Glutamatergic neuron (in vitro differentiated cells): ENCODE data around the gene ITGBL1. TPM values are rescaled to one million over a fixed set of nuclear protein-coding genes. Genes with fewer than 3 reads are reported as not detected.

Experiments used
- DNase-seq: peaks from one replicate; pipeline ENCODE4 v3.0.0; 2022
- H3K27ac Mint-ChIP-seq: one replicate; pipeline ENCODE4 v1.8.0; 2020; ENCODE audit warnings: mild to moderate bottlenecking, mixed read lengths, inconsistent platforms; ENCODE audit not compliant: unreplicated experiment
- H3K27me3 Mint-ChIP-seq: one replicate; pipeline ENCODE4 v1.8.0; 2020; ENCODE audit warnings: mild to moderate bottlenecking, moderate library complexity, mixed read lengths, inconsistent platforms; ENCODE audit not compliant: unreplicated experiment
- H3K36me3 Mint-ChIP-seq: one replicate; pipeline ENCODE4 v1.8.0; 2020; ENCODE audit warnings: mild to moderate bottlenecking, mixed read lengths, inconsistent platforms; ENCODE audit not compliant: unreplicated experiment
- H3K4me1 Mint-ChIP-seq: one replicate; pipeline ENCODE4 v1.8.0; 2020; ENCODE audit warnings: mild to moderate bottlenecking, low read depth, mixed read lengths, inconsistent platforms; ENCODE audit not compliant: unreplicated experiment
- H3K4me3 Mint-ChIP-seq: one replicate; pipeline ENCODE4 v1.8.0; 2020; ENCODE audit warnings: mild to moderate bottlenecking, mixed read lengths, inconsistent platforms; ENCODE audit not compliant: unreplicated experiment
- H3K9me3 Mint-ChIP-seq: one replicate; pipeline ENCODE4 v1.8.0; 2020; ENCODE audit warnings: mild to moderate bottlenecking, moderate library complexity, mixed read lengths, inconsistent platforms; ENCODE audit not compliant: unreplicated experiment
- CTCF ChIP-seq: fragments of 200-600 bp; sonication (generic); IDR thresholded peaks from one replicate; pipeline ENCODE4 v1.5.0; 2021; ENCODE audit not compliant: partially characterized antibody, unreplicated experiment
- total RNA-seq: library from RNA; stranded (reverse); fragmentation: NEBNext Ultra II Directional; extraction: Animal tissue kit (Norgen Biotek cat#: 25700); gene quantifications from one replicate; pipeline ENCODE4 v1.2.1, GENCODE V29; 2021; ENCODE audit not compliant: unreplicated experiment

ITGBL1 gene
- total RNA-seq, 1 donor from 2014 or later: not detected

- Mint-ChIP-seq H3K4me3 (no peak overlapping the region), H3K4me1 (no peaks in the 10 kb centered on the region), H3K36me3 (no peaks in the 10 kb centered on the region), H3K9me3 (peaks cover 2% of the 10 kb centered on the region), H3K27ac (no peak overlapping the region), H3K27me3 (peaks cover 1% of the 10 kb centered on the region)
- no peak for TF ChIP-seq CTCF
- DNase-seq: no peak
These were observed 834 bp upstream of the ITGBL1 start for GRCh38 chr13:101451641-101452040.

- Mint-ChIP-seq H3K4me3 (no peak overlapping the region), H3K27ac (no peak overlapping the region), H3K27me3 (peaks cover 1% of the 10 kb centered on the region), H3K9me3 (peaks cover 2% of the 10 kb centered on the region), H3K36me3 (no peaks in the 10 kb centered on the region), H3K4me1 (no peaks in the 10 kb centered on the region)
- no peak for DNase-seq
- TF ChIP-seq CTCF: no peak
These were observed 1.3 kb downstream of the ITGBL1 start for GRCh38 chr13:101453784-101454201.

- H3K27ac Mint-ChIP-seq: no peak overlapping the region
- no peaks in the 10 kb centered on the region for H3K4me1 Mint-ChIP-seq
- peaks cover 3% of the 10 kb centered on the region for H3K27me3 Mint-ChIP-seq
- DNase-seq: no peak
- H3K36me3 Mint-ChIP-seq: no peaks in the 10 kb centered on the region
- H3K4me3 Mint-ChIP-seq: no peak overlapping the region
- H3K9me3 Mint-ChIP-seq: peaks cover 2% of the 10 kb centered on the region
- TF ChIP-seq CTCF: no peak
These were observed 2.3 kb downstream of the ITGBL1 start for GRCh38 chr13:101454767-101455166.

- Mint-ChIP-seq H3K4me3 (no peak overlapping the region), H3K27me3 (peaks cover 3% of the 10 kb centered on the region), H3K9me3 (peaks cover 4% of the 10 kb centered on the region), H3K4me1 (no peaks in the 10 kb centered on the region), H3K36me3 (no peaks in the 10 kb centered on the region), H3K27ac (no peak overlapping the region)
- DNase-seq: no peak
- no peak for TF ChIP-seq CTCF
These were observed 3.4 kb downstream of the ITGBL1 start for GRCh38 chr13:101455863-101456262.

GRCh38 chr13:101457176-101457575, 4.7 kb downstream of the ITGBL1 start:
- H3K4me3 Mint-ChIP-seq: no peak overlapping the region

More at GRCh38 chr13:101457176-101457575, 4.7 kb downstream of the ITGBL1 start:
- TF ChIP-seq CTCF: no peak
- Mint-ChIP-seq H3K9me3 (peaks cover 4% of the 10 kb centered on the region), H3K36me3 (no peaks in the 10 kb centered on the region), H3K4me1 (no peaks in the 10 kb centered on the region), H3K27ac (no peak overlapping the region), H3K27me3 (peaks cover 3% of the 10 kb centered on the region)
- DNase-seq: no peak
